Psoas muscle (tissue), 8 donors: Measurements from ENCODE around the gene CTSE. TPM values are rescaled to one million over a fixed set of nuclear protein-coding genes. Genes with fewer than 3 reads are reported as not detected.
"Not testable (repeated sequence)": the region's sequence is repeated elsewhere in the genome, so short reads cannot be mapped to it uniquely, and the experiment has no call there.

Source experiments
- ATAC-seq, 4 donors: fragments of 200-7000 bp; cut with Tn5 transposase; one replicate each; pipeline ENCODE4 v1.9.1; 2020; ENCODE audit warnings: moderate library complexity in 3 of 4, mild to moderate bottlenecking in 2 of 4
- DNase-seq, 2 donors: peaks; one replicate each; pipeline ENCODE4 v3.0.0-alpha.2; 2020
- H3K27ac ChIP-seq: fragments of 200-600 bp; one replicate; pipeline ENCODE4 v1.8.0; 2022
- H3K27me3 ChIP-seq, 3 donors: fragments of 200-600 bp in 1 of 3; one replicate each; pipeline versions ENCODE4 v1.6.1 to v1.8.0; 2013 to 2022; ENCODE audit warnings: low read length in 2 of 3, mild to moderate bottlenecking in 2 of 3, moderate library complexity in 1 of 3; ENCODE audit not compliant: insufficient read depth in 3 of 3
- H3K36me3 ChIP-seq, 2 donors: fragments of 200-600 bp in 1 of 2; one replicate each; pipeline versions ENCODE4 v1.6.1 to v1.8.0; 2013 to 2022; ENCODE audit warnings: low read depth in 1 of 2, mild to moderate bottlenecking in 1 of 2, moderate library complexity in 1 of 2; ENCODE audit not compliant: insufficient read depth in 1 of 2
- H3K4me1 ChIP-seq: fragments of 200-600 bp; one replicate; pipeline ENCODE4 v1.8.0; 2022
- H3K4me3 ChIP-seq: fragments of 200-600 bp; one replicate; pipeline ENCODE4 v1.8.0; 2022; ENCODE audit warnings: mild to moderate bottlenecking
- H3K9me3 ChIP-seq: fragments of 200-600 bp; one replicate; pipeline ENCODE4 v1.8.0; 2022
- CTCF ChIP-seq: fragments of 200-600 bp; IDR thresholded peaks from one replicate; pipeline ENCODE4 v1.8.0; 2022; ENCODE audit warnings: antibody characterized with exemption
- WGBS, 3 donors: extraction: QIAGEN DNeasy Blood & Tissue Kit; methylation state at CpG; one replicate each; pipeline versions ENCODE4 v1.1.6 to v1.1.7; 2013; 5-methylcytosine and 5-hydroxymethylcytosine counted together
- intact Hi-C, 2 donors: fragments of 100-400 bp; cut with DNase I; formaldehyde crosslinking; loops; one replicate each; pipeline versions ENCODE4 v1.11.0 to v1.14.2; 2022
- polyA plus RNA-seq, 3 donors: library from polyadenylated mRNA; stranded (reverse); fragments of 200-250 nt; gene quantifications; one replicate each; pipeline ENCODE4 v1.2.3, GENCODE V29; 2013
- total RNA-seq, 4 donors: library from RNA; stranded (reverse); fragmentation: NEBNext Ultra II Directional in 2 of 4; extraction: Animal tissue kit (Norgen Biotek cat#: 25700) in 2 of 4; gene quantifications; one replicate each; pipeline versions ENCODE4 v1.2.1 to v1.2.4, GENCODE V29; 2021 to 2023
- donor health status: healthy with polysubstance abuse.
- donor health status: DM: no; HTN: no; CAD: no; lungs with moderate emphysema.
- donor health status: Bipolar disorder and iron deficiency.
- donor health status: healthy.
- donor health status: DM: yes; HTN: yes; CAD: no.
- donor health status: DM: no; HTN: no; CAD: no.
- donor health status: DM: no; HTN: no; CAD: no.
- donor health status: DM: yes; HTN: yes; CAD: no.

CTSE gene
- total and polyA plus RNA-seq, 7 donors = 0.03 to 0.22 (median 0.20) TPM; not detected in 4

- H3K4me3 ChIP-seq, H3K27ac ChIP-seq, H3K9me3 ChIP-seq, H3K36me3 ChIP-seq, intact Hi-C loops, H3K4me1 ChIP-seq, H3K27me3 ChIP-seq, ATAC-seq, DNase-seq: not testable (repeated sequence)
- 97 to 100% (median 97%) methylated on average over 3 to 6 of the region's 8 CpGs for WGBS, 3 donors
Measured at GRCh38 chr1:206052231-206052865, 28.7 kb upstream of the CTSE start.

- ATAC-seq (no peak), DNase-seq (no peak)
- no peaks in the 10 kb centered on the region for H3K36me3 ChIP-seq
- intact Hi-C loops = no loop called here
- no peaks in the 10 kb centered on the region for H3K27me3 ChIP-seq
- H3K4me3 ChIP-seq = no peak overlapping the region
- 73 to 75% (median 73%) methylated on average over 6 of the region's 6 CpGs for WGBS, 3 donors
- no peaks in the 10 kb centered on the region for H3K4me1 ChIP-seq
- TF ChIP-seq CTCF = no peak
- no peak overlapping the region for H3K27ac ChIP-seq
- H3K9me3 ChIP-seq = no peaks in the 10 kb centered on the region
Measured at GRCh38 chr1:206050655-206051235, 27.1 kb upstream of the CTSE start.

GRCh38 chr1:206049919-206050600 lies 26.4 kb upstream of the CTSE start:
- DNase-seq (no peak), ATAC-seq (no peak)
- intact Hi-C loops = no loop called here
- 84 to 93% (median 89%) methylated on average over 3 of the region's 3 CpGs for WGBS, 3 donors
- no peak overlapping the region for H3K4me3 ChIP-seq
- no peaks in the 10 kb centered on the region for H3K27me3 ChIP-seq
- no peaks in the 10 kb centered on the region for H3K9me3 ChIP-seq
- H3K27ac ChIP-seq = no peak overlapping the region
- no peaks in the 10 kb centered on the region for H3K36me3 ChIP-seq
- H3K4me1 ChIP-seq = no peaks in the 10 kb centered on the region
- TF ChIP-seq CTCF = no peak

GRCh38 chr1:206049293-206049692 lies 25.6 kb upstream of the CTSE start:
- H3K4me1 ChIP-seq = no peaks in the 10 kb centered on the region
- no peak overlapping the region for H3K27ac ChIP-seq
- intact Hi-C loops = no loop called here
- H3K27me3 ChIP-seq = no peaks in the 10 kb centered on the region
- no peak for DNase-seq
- H3K4me3 ChIP-seq = no peak overlapping the region
- H3K36me3 ChIP-seq = no peaks in the 10 kb centered on the region
- no peaks in the 10 kb centered on the region for H3K9me3 ChIP-seq
- ATAC-seq = no peak
- no peak for TF ChIP-seq CTCF

GRCh38 chr1:206048582-206048981 lies 24.9 kb upstream of the CTSE start:
- intact Hi-C loops = no loop called here
- no peak for TF ChIP-seq CTCF
- ATAC-seq (no peak), DNase-seq (no peak)
- WGBS, 3 donors = 66 to 78% (median 73%) methylated on average over 6 of the region's 6 CpGs
- H3K27ac ChIP-seq = no peak overlapping the region
- no peaks in the 10 kb centered on the region for H3K36me3 ChIP-seq
- H3K9me3 ChIP-seq = no peaks in the 10 kb centered on the region
- H3K4me1 ChIP-seq = no peaks in the 10 kb centered on the region
- no peaks in the 10 kb centered on the region for H3K27me3 ChIP-seq
- no peak overlapping the region for H3K4me3 ChIP-seq
